ENCODE results near the gene METTL9.

- TF ChIP-seq CTCF (IDR thresholded peaks at IDR 0.05) (no peak), POLR2A (IDR thresholded peaks at IDR 0.05) (no peak)
These were observed 65.6 kb downstream of the METTL9 start for GRCh38 chr16:21664801-21665492.
